ENCODE results near the gene DNA2.

Gene DNA2

DNA sequence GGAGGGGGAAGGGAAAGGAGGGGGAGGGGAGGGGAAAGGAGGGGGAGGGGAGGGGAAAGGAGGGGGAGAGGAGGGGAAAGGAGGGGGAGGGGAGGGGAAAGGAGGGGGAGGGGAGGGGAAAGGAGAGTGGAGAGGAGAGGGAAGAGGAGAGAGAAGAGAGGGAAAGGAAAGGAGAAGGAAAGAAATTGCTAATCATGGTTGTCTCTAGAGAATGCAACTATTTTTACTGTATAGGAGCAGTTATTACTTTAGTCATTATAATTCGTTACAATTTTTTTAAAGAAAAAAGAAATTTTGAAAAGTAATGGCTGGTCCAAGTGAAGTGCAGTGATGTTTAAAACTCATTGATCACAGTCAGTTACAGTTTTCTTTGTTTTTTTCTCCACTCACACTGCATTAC lies 31.1 kb upstream of the DNA2 start:
- CTCF ChIA-PET, result interaction anchor here (1.7 kb wide), 1 partner anchor 36 kb away, joined by 3 read pairs; no protein-coding TSS in a partner anchor
- TF ChIP-seq, protein P1, sequence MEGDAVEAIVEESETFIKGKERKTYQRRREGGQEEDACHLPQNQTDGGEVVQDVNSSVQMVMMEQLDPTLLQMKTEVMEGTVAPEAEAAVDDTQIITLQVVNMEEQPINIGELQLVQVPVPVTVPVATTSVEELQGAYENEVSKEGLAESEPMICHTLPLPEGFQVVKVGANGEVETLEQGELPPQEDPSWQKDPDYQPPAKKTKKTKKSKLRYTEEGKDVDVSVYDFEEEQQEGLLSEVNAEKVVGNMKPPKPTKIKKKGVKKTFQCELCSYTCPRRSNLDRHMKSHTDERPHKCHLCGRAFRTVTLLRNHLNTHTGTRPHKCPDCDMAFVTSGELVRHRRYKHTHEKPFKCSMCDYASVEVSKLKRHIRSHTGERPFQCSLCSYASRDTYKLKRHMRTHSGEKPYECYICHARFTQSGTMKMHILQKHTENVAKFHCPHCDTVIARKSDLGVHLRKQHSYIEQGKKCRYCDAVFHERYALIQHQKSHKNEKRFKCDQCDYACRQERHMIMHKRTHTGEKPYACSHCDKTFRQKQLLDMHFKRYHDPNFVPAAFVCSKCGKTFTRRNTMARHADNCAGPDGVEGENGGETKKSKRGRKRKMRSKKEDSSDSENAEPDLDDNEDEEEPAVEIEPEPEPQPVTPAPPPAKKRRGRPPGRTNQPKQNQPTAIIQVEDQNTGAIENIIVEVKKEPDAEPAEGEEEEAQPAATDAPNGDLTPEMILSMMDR (IDR thresholded peaks at IDR 0.05; ENCODE audit: control extremely low read depth, extremely low read depth, low read depth, missing control alignments), result no peak
- POLR2A ChIA-PET, result no interaction called here
- DNase-seq (ENCODE audit: extremely low spot score), result no peak

- no peak for DNase-seq (ENCODE audit: extremely low spot score)
- POLR2A ChIA-PET, result no interaction called here
- TF ChIP-seq, protein P1 (IDR thresholded peaks at IDR 0.05; ENCODE audit: control extremely low read depth, extremely low read depth, low read depth, missing control alignments), result no peak
- CTCF ChIA-PET, result no interaction called here
Measured at GRCh38 chr10:68501691-68502090, 29.9 kb upstream of the DNA2 start.

DNA sequence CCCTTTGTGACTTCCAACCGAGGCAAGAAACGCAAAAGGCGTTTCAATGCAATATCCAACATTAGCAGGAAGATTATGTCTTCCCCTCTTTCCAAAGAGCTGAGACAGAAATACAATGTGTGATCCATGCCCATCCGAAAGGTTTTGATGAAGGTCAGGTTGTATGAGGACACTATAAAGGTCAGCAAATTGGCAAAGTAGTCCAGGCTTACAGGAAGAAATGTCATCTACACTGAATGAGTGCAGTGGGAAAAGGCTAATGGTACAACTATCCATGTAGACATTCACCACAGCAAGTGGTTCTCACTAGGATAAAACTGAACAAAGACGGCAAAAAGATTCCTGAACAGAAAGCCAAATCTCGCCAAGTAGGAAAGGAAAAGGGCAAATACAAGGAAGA lies 27.8 kb upstream of the DNA2 start:
- TF ChIP-seq, protein P1 (IDR thresholded peaks at IDR 0.05; ENCODE audit: control extremely low read depth, extremely low read depth, low read depth, missing control alignments), result no peak
- DNase-seq (ENCODE audit: extremely low spot score), result no peak
- ChIA-PET CTCF (no interaction called here), POLR2A (no interaction called here)

GRCh38 chr10:68496072-68496471 lies 24.3 kb upstream of the DNA2 start:
- ChIA-PET CTCF (interaction anchor here (0.9 to 1.6 kb wide), 4 partner anchors 14 to 63 kb away, joined by 3 to 4 read pairs (median 3); no protein-coding TSS in a partner anchor), POLR2A (interaction anchor here (0.7 kb wide), 1 partner anchor 20 kb away, joined by 3 read pairs; no protein-coding TSS in a partner anchor)
- TF ChIP-seq, protein P1 (IDR thresholded peaks at IDR 0.05; ENCODE audit: control extremely low read depth, extremely low read depth, low read depth, missing control alignments), result no peak
- DNase-seq (ENCODE audit: extremely low spot score), result no peak

- no peak for DNase-seq (ENCODE audit: extremely low spot score)
Measured at GRCh38 chr10:68492118-68492517, 20.3 kb upstream of the DNA2 start.

DNA sequence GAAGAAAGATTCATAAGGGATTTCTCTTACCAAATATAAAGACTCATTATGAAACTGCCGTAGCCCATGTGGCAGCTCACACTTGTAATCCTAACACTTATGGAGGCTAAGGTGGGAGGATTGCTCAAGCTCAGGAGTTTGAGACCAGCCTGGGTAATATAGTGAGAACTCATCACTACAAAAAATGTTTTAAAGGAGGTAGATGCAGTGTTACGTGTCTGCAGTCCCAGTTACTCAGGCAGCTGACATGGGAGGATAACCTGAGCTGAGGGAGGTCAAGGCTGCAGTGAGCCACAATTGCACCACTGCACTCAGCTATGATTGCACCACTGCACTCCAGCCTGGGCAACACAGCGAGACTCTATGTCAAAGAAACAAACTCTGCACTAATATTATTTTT lies 18.1 kb upstream of the DNA2 start:
- CTCF ChIA-PET, result no interaction called here
- no peak for DNase-seq (ENCODE audit: extremely low spot score)
- POLR2A ChIA-PET, result interaction anchor here (0.6 kb wide), 1 partner anchor 25 kb away, joined by 3 read pairs; no protein-coding TSS in a partner anchor
- TF ChIP-seq, protein P1 (IDR thresholded peaks at IDR 0.05; ENCODE audit: control extremely low read depth, extremely low read depth, low read depth, missing control alignments), result no peak

More at GRCh38 chr10:68492118-68492517, 20.3 kb upstream of the DNA2 start:
- TF ChIP-seq, protein P1 (IDR thresholded peaks at IDR 0.05; ENCODE audit: control extremely low read depth, extremely low read depth, low read depth, missing control alignments), result no peak
- CTCF ChIA-PET, result no interaction called here
- POLR2A ChIA-PET, result no interaction called here

Measured in GM10248 (cell line).